Measurements from ENCODE around the gene SLX9. TPM values are rescaled to one million over a fixed set of nuclear protein-coding genes. Genes with fewer than 3 reads are reported as not detected.

SLX9 gene
- total and polyA plus RNA-seq, 9 donors, result 5.6 to 24.1 (median 16.6) TPM

- H3K4me3 ChIP-seq, result no peak overlapping the region
- H3K9me3 ChIP-seq, result no peaks in the 10 kb centered on the region
- 93 to 97% (median 93%) methylated on average over 20 to 25 of the region's 25 CpGs for WGBS, 3 donors
- no peak for DNase-seq
- H3K36me3 ChIP-seq, result no peaks in the 10 kb centered on the region
- H3K27ac ChIP-seq, result no peak overlapping the region
- no peaks in the 10 kb centered on the region for H3K4me1 ChIP-seq (ENCODE audit: insufficient read depth)
- H3K27me3 ChIP-seq, result no peaks in the 10 kb centered on the region
- intact Hi-C loops (cut with DNase I), result loop anchor here in 2 of 4 donors (5.0 to 10.0 kb wide), 3 partner anchors 82 to 332 kb away; partner anchors contain the start of gene POFUT2 (in 1 of the 2)
- TF ChIP-seq EP300 (IDR thresholded peaks at IDR 0.05) (no peak), CTCF (IDR thresholded peaks at IDR 0.05) (no peak), POLR2A (IDR thresholded peaks at IDR 0.05) (no peak)
Observed at GRCh38 chr21:44952929-44953627, 13.2 kb downstream of the SLX9 start.

DNA sequence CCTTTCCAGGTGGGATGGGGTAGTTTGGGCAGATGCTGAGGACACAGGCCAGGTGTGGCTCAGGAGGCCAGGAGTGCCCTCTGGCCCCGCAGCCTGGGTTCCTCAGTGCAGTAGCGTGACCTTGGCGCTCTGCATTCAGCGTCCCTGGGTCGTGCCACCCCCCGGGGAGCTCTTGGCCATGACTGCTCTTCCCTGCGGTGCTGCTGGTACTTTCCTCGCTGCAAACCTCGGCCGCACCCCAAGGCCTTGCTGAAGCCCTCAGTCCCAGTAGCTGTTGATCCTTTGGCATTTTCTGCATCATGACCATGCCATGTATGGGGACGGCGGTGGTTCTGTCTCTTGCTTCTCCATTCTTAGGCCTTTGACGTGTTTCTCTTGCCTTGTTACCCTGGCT, 13.8 kb downstream of the SLX9 start:
- no peak overlapping the region for H3K27ac ChIP-seq
- H3K36me3 ChIP-seq, result no peaks in the 10 kb centered on the region
- H3K4me3 ChIP-seq, result no peak overlapping the region
- no peaks in the 10 kb centered on the region for H3K9me3 ChIP-seq
- no peak for DNase-seq
- intact Hi-C loops (cut with DNase I), result loop anchor here in 2 of 4 donors (5.0 to 10.0 kb wide), 3 partner anchors 81 to 331 kb away; partner anchors contain the start of gene POFUT2 (in 1 of the 2)
- peaks cover 5% of the 10 kb centered on the region for H3K4me1 ChIP-seq (ENCODE audit: insufficient read depth)
- H3K27me3 ChIP-seq, result no peaks in the 10 kb centered on the region
- 89 to 97% (median 97%) methylated on average over 13 of the region's 13 CpGs for WGBS, 3 donors
- TF ChIP-seq EP300 (IDR thresholded peaks at IDR 0.05), result no peak
- TF ChIP-seq CTCF (IDR thresholded peaks at IDR 0.05), result no peak
- TF ChIP-seq POLR2A (IDR thresholded peaks at IDR 0.05), result no peak

DNA sequence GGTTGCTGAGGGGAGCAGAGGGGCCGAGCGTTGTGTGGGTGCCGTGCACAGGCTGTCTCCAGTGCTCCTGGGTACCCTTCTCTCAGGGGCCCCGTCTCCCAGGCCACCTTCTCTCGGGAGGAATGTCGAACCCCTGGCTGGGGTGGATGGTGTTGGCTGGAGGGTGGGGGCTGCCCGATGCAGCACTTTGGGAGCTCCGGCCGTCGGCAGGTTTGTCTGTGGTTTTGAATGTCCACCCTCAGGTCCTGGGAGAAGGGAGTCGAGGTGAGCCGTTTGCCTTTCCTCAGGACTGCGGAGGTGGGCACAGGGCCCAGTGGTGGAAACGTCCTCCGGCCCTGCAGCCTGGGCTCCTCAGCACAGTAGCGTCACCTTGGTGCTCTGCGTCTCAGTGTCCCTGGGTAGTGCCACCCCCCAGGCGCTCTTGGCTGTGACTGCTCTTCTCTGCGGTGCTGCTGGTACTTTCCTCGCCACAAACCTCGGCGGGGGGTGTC, 14.5 kb downstream of the SLX9 start:
- no peaks in the 10 kb centered on the region for H3K27me3 ChIP-seq
- DNase-seq, result no peak
- H3K4me1 ChIP-seq (ENCODE audit: insufficient read depth), result peaks cover 10% of the 10 kb centered on the region
- intact Hi-C loops (cut with DNase I), result loop anchor here in 2 of 4 donors (5.0 to 10.0 kb wide), 3 partner anchors 80 to 330 kb away; partner anchors contain the start of gene POFUT2 (in 1 of the 2)
- TF ChIP-seq POLR2A (IDR thresholded peaks at IDR 0.05) (no peak), CTCF (IDR thresholded peaks at IDR 0.05) (no peak), EP300 (IDR thresholded peaks at IDR 0.05) (no peak)
- no peaks in the 10 kb centered on the region for H3K9me3 ChIP-seq
- no peak overlapping the region for H3K27ac ChIP-seq
- H3K36me3 ChIP-seq, result no peaks in the 10 kb centered on the region
- H3K4me3 ChIP-seq, result no peak overlapping the region
- WGBS, 3 donors, result 90 to 95% (median 93%) methylated on average over 20 to 22 of the region's 22 CpGs

- H3K9me3 ChIP-seq, result no peaks in the 10 kb centered on the region
- TF ChIP-seq POLR2A (IDR thresholded peaks at IDR 0.05) (no peak), EP300 (IDR thresholded peaks at IDR 0.05) (no peak), CTCF (IDR thresholded peaks at IDR 0.05) (no peak)
- H3K4me1 ChIP-seq (ENCODE audit: insufficient read depth), result peaks cover 19% of the 10 kb centered on the region
- no peaks in the 10 kb centered on the region for H3K36me3 ChIP-seq
- no peaks in the 10 kb centered on the region for H3K27me3 ChIP-seq
- no peak overlapping the region for H3K4me3 ChIP-seq
- H3K27ac ChIP-seq, result no peak overlapping the region
- WGBS, 3 donors, result 80 to 83% (median 83%) methylated on average over 21 of the region's 21 CpGs
- DNase-seq, result no peak
- intact Hi-C loops (cut with DNase I), result loop anchor here in 1 of 4 donors (10.0 kb wide), 2 partner anchors 80 to 330 kb away; partner anchors contain the start of gene POFUT2
Observed at GRCh38 chr21:44955141-44955797, 15.4 kb downstream of the SLX9 start.
